ENCODE measurements around the gene TPK1.

TPK1 gene

DNA sequence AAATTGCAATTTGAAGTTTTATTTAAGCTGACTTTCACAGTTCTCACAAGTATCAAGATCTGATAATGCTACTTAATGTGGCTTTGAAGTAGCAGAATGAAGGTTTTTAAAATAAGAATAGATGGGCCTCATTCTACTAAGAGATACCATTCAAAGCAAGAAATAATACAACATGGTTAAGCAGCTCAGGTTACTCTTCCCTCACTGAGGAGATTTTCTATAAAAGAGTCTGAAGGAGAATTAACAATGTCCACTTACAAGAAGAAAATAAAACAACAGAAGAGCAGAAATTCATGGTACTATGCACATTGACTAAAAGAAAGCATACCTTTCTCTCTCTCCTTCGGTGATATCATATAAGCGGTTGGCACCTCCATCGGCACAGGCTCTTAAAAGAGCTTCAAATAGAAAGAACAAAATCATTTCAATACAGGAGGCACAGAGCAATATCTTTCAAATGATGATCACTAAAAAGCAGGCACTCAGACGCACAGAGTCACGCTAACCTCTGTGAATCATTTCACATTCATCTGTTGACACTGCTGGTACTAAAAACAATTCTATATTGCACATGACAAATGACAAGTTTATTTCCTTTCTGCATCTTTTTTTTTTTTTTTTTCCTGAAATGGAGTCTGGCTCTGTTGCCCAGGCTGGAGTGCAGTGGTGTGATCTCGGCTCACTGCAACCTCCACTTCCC lies 153.1 kb downstream of the TPK1 start:
- H3K27me3 ChIP-seq (replicated peaks) = no peaks in the 10 kb centered on the region
- no peak for DNase-seq
- TF ChIP-seq, protein P1, sequence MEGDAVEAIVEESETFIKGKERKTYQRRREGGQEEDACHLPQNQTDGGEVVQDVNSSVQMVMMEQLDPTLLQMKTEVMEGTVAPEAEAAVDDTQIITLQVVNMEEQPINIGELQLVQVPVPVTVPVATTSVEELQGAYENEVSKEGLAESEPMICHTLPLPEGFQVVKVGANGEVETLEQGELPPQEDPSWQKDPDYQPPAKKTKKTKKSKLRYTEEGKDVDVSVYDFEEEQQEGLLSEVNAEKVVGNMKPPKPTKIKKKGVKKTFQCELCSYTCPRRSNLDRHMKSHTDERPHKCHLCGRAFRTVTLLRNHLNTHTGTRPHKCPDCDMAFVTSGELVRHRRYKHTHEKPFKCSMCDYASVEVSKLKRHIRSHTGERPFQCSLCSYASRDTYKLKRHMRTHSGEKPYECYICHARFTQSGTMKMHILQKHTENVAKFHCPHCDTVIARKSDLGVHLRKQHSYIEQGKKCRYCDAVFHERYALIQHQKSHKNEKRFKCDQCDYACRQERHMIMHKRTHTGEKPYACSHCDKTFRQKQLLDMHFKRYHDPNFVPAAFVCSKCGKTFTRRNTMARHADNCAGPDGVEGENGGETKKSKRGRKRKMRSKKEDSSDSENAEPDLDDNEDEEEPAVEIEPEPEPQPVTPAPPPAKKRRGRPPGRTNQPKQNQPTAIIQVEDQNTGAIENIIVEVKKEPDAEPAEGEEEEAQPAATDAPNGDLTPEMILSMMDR (IDR thresholded peaks at IDR 0.05; ENCODE audit: low read depth, low read length, missing control alignments) = no peak
- no peaks in the 10 kb centered on the region for H3K36me3 ChIP-seq (replicated peaks)
- in situ Hi-C loops (cut with HindIII; ENCODE audit: low pct_ligation_motif_present, low sequenced_read_pairs) = no loop called here
- H3K27ac ChIP-seq = no peak overlapping the region
- H3K4me3 ChIP-seq (ENCODE audit: low read depth, low read length) = no peak overlapping the region

- H3K27me3 ChIP-seq (replicated peaks) = no peaks in the 10 kb centered on the region
- DNase-seq = no peak
- no peak overlapping the region for H3K27ac ChIP-seq
- H3K4me3 ChIP-seq (ENCODE audit: low read depth, low read length) = no peak overlapping the region
- TF ChIP-seq, protein P1 (IDR thresholded peaks at IDR 0.05; ENCODE audit: low read depth, low read length, missing control alignments) = no peak
- H3K36me3 ChIP-seq (replicated peaks) = no peaks in the 10 kb centered on the region
- in situ Hi-C loops (cut with HindIII; ENCODE audit: low pct_ligation_motif_present, low sequenced_read_pairs) = no loop called here
Observed at GRCh38 chr7:144676492-144676891, 159.4 kb downstream of the TPK1 start.

DNA sequence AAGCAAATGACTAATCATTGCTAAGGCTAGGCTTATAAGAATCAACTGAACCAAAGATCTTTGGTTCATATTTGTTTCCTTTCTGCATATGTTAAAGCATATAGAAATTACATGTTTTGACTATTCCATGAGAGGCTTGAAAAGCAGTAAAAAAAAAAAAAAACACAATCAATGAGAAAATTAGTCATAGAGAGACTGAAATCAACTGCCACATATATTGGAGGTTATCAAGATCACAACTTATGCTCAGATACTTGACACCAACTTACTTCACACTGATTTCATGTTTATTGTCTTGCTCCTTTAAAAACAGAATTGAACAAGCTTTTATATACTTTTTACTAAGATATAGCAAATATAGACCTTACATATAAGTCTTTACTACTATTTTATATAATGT lies 161.3 kb downstream of the TPK1 start:
- Histone ChIP-seq H3K27ac (no peak overlapping the region), H3K36me3 (replicated peaks) (no peaks in the 10 kb centered on the region), H3K27me3 (replicated peaks) (no peaks in the 10 kb centered on the region), H3K4me3 (ENCODE audit: low read depth, low read length) (no peak overlapping the region)
- TF ChIP-seq, protein P1 (IDR thresholded peaks at IDR 0.05; ENCODE audit: low read depth, low read length, missing control alignments) = no peak
- no peak for DNase-seq
- in situ Hi-C loops (cut with HindIII; ENCODE audit: low pct_ligation_motif_present, low sequenced_read_pairs) = no loop called here

- TF ChIP-seq, protein P1 (IDR thresholded peaks at IDR 0.05; ENCODE audit: low read depth, low read length, missing control alignments) = no peak
- Histone ChIP-seq H3K27ac (no peak overlapping the region), H3K36me3 (replicated peaks) (no peaks in the 10 kb centered on the region), H3K27me3 (replicated peaks) (no peaks in the 10 kb centered on the region), H3K4me3 (ENCODE audit: low read depth, low read length) (no peak overlapping the region)
- DNase-seq = no peak
- in situ Hi-C loops (cut with HindIII; ENCODE audit: low pct_ligation_motif_present, low sequenced_read_pairs) = no loop called here
Observed at GRCh38 chr7:144672869-144673268, 163.0 kb downstream of the TPK1 start.

DNA sequence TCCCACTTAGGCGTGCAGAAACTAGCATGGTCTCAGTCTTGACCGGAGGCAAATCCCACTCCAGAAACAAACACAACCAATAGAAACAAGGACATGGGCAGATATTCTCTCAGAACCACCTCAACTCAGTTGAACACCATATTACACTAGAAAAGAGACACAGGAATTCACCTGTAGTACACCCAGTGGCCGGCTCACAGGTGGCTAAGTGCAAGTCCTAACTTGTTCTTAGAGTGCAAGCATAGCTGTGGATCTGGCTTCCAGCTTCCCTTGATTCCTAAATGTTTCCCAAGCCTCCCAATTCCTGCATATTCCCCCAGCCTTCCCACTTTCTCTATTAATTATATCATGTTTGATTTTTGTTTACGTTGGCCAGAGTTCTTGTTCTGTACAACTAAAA lies 164.4 kb downstream of the TPK1 start:
- TF ChIP-seq, protein P1 (IDR thresholded peaks at IDR 0.05; ENCODE audit: low read depth, low read length, missing control alignments) = no peak
- Histone ChIP-seq H3K27me3 (replicated peaks) (no peaks in the 10 kb centered on the region), H3K27ac (no peak overlapping the region), H3K36me3 (replicated peaks) (no peaks in the 10 kb centered on the region), H3K4me3 (ENCODE audit: low read depth, low read length) (no peak overlapping the region)
- no peak for DNase-seq
- in situ Hi-C loops (cut with HindIII; ENCODE audit: low pct_ligation_motif_present, low sequenced_read_pairs) = no loop called here

DNA sequence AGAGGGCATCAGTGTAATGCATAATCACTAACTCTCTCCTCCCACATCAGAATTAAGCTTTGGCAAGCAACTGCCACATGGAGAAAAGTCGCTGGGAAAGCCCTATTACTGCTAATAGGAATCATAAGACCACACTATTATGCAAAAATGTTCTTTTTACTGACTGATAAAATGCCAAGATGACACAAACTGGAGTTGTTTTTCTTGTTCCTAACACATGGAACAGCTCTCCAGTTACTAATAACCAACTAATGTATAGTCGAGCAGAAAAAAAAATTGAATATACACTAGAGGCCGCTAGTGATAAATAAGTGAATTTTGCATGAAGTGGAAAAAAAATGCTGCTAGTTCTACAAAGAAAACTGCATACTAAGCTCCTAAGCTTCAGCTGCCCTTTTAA lies 165.6 kb downstream of the TPK1 start:
- H3K27me3 ChIP-seq (replicated peaks) = no peaks in the 10 kb centered on the region
- in situ Hi-C loops (cut with HindIII; ENCODE audit: low pct_ligation_motif_present, low sequenced_read_pairs) = no loop called here
- no peak overlapping the region for H3K27ac ChIP-seq
- TF ChIP-seq, protein P1 (IDR thresholded peaks at IDR 0.05; ENCODE audit: low read depth, low read length, missing control alignments) = peak; percentile 10
- no peak overlapping the region for H3K4me3 ChIP-seq (ENCODE audit: low read depth, low read length)
- no peak for DNase-seq
- no peaks in the 10 kb centered on the region for H3K36me3 ChIP-seq (replicated peaks)
